K562 (cell line): ENCODE results near the gene IZUMO3. TPM values are rescaled to one million over a fixed set of nuclear protein-coding genes. Genes with fewer than 3 reads are reported as not detected.

ENCODE experiments used
- ATAC-seq: fragments of 200-7000 bp; cut with Tn5 transposase; 3 replicates; pipeline ENCODE4 v1.9.1; 2020; ENCODE audit warnings: moderate library complexity
- BruUV-seq: library from RNA; stranded (reverse); fragments of 400-500 nt; replicated peaks from 2 replicates; lab custom pipeline; 2021; lab: Mats Ljungman, UMichigan
- CTCF ChIA-PET: fragments of 300-600 bp; formaldehyde crosslinking; extraction: SDS; loops from one replicate; lab custom pipeline; 2021; ENCODE audit warnings: low intra/inter-chr PET ratio; lab: Yijun Ruan, JAX
- POLR2A ChIA-PET: fragments of 300-600, 350-650 bp; sonication (Branson Sonifier 250); formaldehyde crosslinking; extraction: SDS; loops from one replicate; lab custom pipeline; 2021; ENCODE audit warnings: antibody characterized with exemption, inconsistent platforms; lab: Yijun Ruan, JAX
- DNase-seq, 4 experiments: peaks; one replicate each; pipeline versions ENCODE4 v3.0.0 to v3.0.0-alpha.2; 2011 to 2018; ENCODE audit warnings: low spot score in 3 of 4, mixed read lengths in 3 of 4; ENCODE audit errors: extremely low read depth in 1 of 4
- FAIRE-seq: peaks from 2 replicates; lab custom pipeline; 2011; peaks lifted over from hg19 to GRCh38; lab: Jason Lieb, UNC
- H2AFZ ChIP-seq: 2 replicates; pipeline ENCODE4 v1.6.0; 2011; ENCODE audit warnings: low read depth, low read length, control low read depth, inconsistent platforms
- H3K27ac ChIP-seq: fragments of 200-600 bp; 3 replicates; pipeline ENCODE4 v1.8.0; 2011; ENCODE audit warnings: low read depth, mild to moderate bottlenecking, control low read depth, inconsistent platforms, low read length, moderate library complexity, mixed read lengths; ENCODE audit errors: extremely low read depth
- H3K27me3 ChIP-seq, 2 experiments: fragments of 300-600 bp in 1 of 2; 2 replicates in 1 of 2; 3 replicates in 1 of 2; pipeline versions ENCODE4 v1.6.0 to v1.8.0; 2011; ENCODE audit warnings: inconsistent platforms in 2 of 2, low read length in 2 of 2, mild to moderate bottlenecking in 1 of 2, mixed read lengths in 1 of 2, moderate library complexity in 1 of 2; ENCODE audit not compliant: control insufficient read depth in 2 of 2, insufficient read depth in 2 of 2
- H3K36me3 ChIP-seq: fragments of 300-600 bp; 3 replicates; pipeline ENCODE4 v1.8.0; 2011; ENCODE audit warnings: mild to moderate bottlenecking, low read length, inconsistent platforms; ENCODE audit not compliant: control insufficient read depth, insufficient read depth
- H3K4me1 ChIP-seq, 2 experiments: fragments of 200-600 bp in 1 of 2; replicated peaks in 1 of 2; 2 replicates in 1 of 2; 3 replicates in 1 of 2; pipeline versions ENCODE4 v1.5.1 to v1.8.0; 2011; ENCODE audit warnings: inconsistent platforms in 2 of 2, low read length in 2 of 2, mild to moderate bottlenecking in 1 of 2, mixed read lengths in 1 of 2, moderate library complexity in 1 of 2; ENCODE audit not compliant: control insufficient read depth in 2 of 2, insufficient read depth in 2 of 2
- H3K4me2 ChIP-seq: 2 replicates; pipeline ENCODE4 v1.6.1; 2011; ENCODE audit warnings: low read length, control low read depth, inconsistent platforms, mixed read lengths; ENCODE audit not compliant: insufficient read depth
- H3K4me3 ChIP-seq: fragments of 200-600 bp; sonication (generic), shearing (Covaris generic); 2 replicates; pipeline ENCODE4 v1.5.1; 2016; ENCODE audit warnings: control low read depth, inconsistent platforms
- H3K79me2 ChIP-seq: fragments of 200-600 bp; 3 replicates; pipeline ENCODE4 v1.8.0; 2011; ENCODE audit warnings: low read length, inconsistent platforms; ENCODE audit not compliant: control insufficient read depth, insufficient read depth
- H3K9ac ChIP-seq, 2 experiments: 2 replicates each; pipeline versions ENCODE4 v1.6.0 to v1.6.1; 2011; ENCODE audit warnings: low read depth in 2 of 2, low read length in 2 of 2, control low read depth in 1 of 2, inconsistent platforms in 1 of 2, mild to moderate bottlenecking in 1 of 2, mixed read lengths in 1 of 2; ENCODE audit not compliant: insufficient read depth in 1 of 2
- H3K9me1 ChIP-seq: one replicate; pipeline ENCODE4 v1.6.0; 2011; ENCODE audit warnings: inconsistent platforms, mild to moderate bottlenecking, low read length, moderate library complexity; ENCODE audit not compliant: control insufficient read depth, insufficient read depth
- H3K9me3 ChIP-seq: replicated peaks from 2 replicates; pipeline ENCODE4 v1.5.1; 2011; ENCODE audit warnings: low read depth, low read length, inconsistent platforms; ENCODE audit not compliant: control insufficient read depth, insufficient read depth
- H4K20me1 ChIP-seq: replicated peaks from 2 replicates; pipeline ENCODE4 v1.6.1; 2011; ENCODE audit warnings: low read length, inconsistent platforms, mixed read lengths; ENCODE audit not compliant: control insufficient read depth, insufficient read depth
- ETS2 ChIP-seq: IDR thresholded peaks from 2 replicates; pipeline ENCODE4 v1.6.1; 2016; ENCODE audit warnings: borderline replicate concordance, missing genetic modification characterization, mild to moderate bottlenecking, moderate library complexity, missing compliant biosample characterization; ENCODE audit not compliant: poor library complexity, severe bottlenecking
- GATAD2A ChIP-seq: fragments of 450-650 bp; IDR thresholded peaks from 2 replicates; pipeline ENCODE4 v1.6.1; 2017
- LCOR ChIP-seq: sonication (generic); formaldehyde crosslinking; IDR thresholded peaks from 2 replicates; pipeline ENCODE4 v1.8.0; 2022; ENCODE audit warnings: mild to moderate bottlenecking, missing genetic modification reagents
- POLR2A ChIP-seq: fragments of 450-650 bp; conservative IDR thresholded peaks from 2 replicates; pipeline ENCODE4 v1.6.1; 2016
- RNF2 ChIP-seq: sonication (generic); IDR thresholded peaks from 2 replicates; pipeline ENCODE4 v1.6.1; 2016
- SMARCC2 ChIP-seq: fragments of 450-650 bp; IDR thresholded peaks from 2 replicates; pipeline ENCODE4 v1.6.1; 2017; ENCODE audit warnings: antibody characterized with exemption, moderate library complexity, mild to moderate bottlenecking, low read depth
- TAF15 ChIP-seq: fragments of 200-400 bp; formaldehyde crosslinking; IDR thresholded peaks from 2 replicates; pipeline ENCODE4 v1.6.1; 2017; ENCODE audit warnings: mild to moderate bottlenecking, low read depth, low read length, moderate library complexity
- TBL1XR1 ChIP-seq, 2 experiments: IDR thresholded peaks; 2 replicates each; pipeline ENCODE4 v1.6.1; 2012; ENCODE audit warnings: improper control_type of control experiment in 2 of 2, low read length in 2 of 2, mild to moderate bottlenecking in 1 of 2
- ZNF212 ChIP-seq: fragments of 450-650 bp; formaldehyde crosslinking; IDR thresholded peaks from 2 replicates; pipeline ENCODE4 v1.4.0; 2020; ENCODE audit warnings: mild to moderate bottlenecking
- WGBS: fragments of 100-300 bp; shearing (Covaris generic); methylation state at CpG from one replicate; pipeline ENCODE4 v1.1.6; 2016; ENCODE audit warnings: low coverage, mixed read lengths; ENCODE audit not compliant: insufficient coverage; ENCODE audit errors: missing lambda C conversion rate; 5-methylcytosine and 5-hydroxymethylcytosine counted together
- in situ Hi-C: fragments of 300-500 bp; cut with MboI; formaldehyde crosslinking; loops from 4 replicates; pipeline ENCODE4 v1.15.0; 2018; ENCODE audit warnings: inconsistent platforms, mixed read lengths
- intact Hi-C: fragments of 100-400 bp; cut with micrococcal nuclease; formaldehyde crosslinking; loops from 2 replicates; pipeline ENCODE4 v1.14.2; 2022
- polyA plus RNA-seq, 8 experiments: library from polyadenylated mRNA; depleted of rRNA in 4 of 8; stranded (reverse) in 5 of 8; unstranded in 3 of 8; fragments of >200 nt; fragmentation: Nextera tagmentation in 2 of 8; fragmentation: Illumina TruSeq in 1 of 8; extraction: Ambion mirVana in 2 of 8; extraction: Trizol in 1 of 8; gene quantifications; 2 replicates each; pipeline versions ENCODE4 v1.2.1 to v1.2.3, GENCODE V29; 2011 to 2014; ENCODE audit warnings: inconsistent platforms in 1 of 8, missing spikeins in 1 of 8
- total RNA-seq, 7 experiments: library from RNA; depleted of rRNA in 6 of 7; stranded (reverse); fragments of >200 nt in 6 of 7; fragmentation: Illumina TruSeq in 2 of 7; extraction: Trizol in 2 of 7; gene quantifications; 2 replicates each; pipeline versions ENCODE4 v1.2.1 to v1.2.3, GENCODE V29; 2011 to 2021; ENCODE audit warnings: low replicate concordance in 1 of 7
- TF ChIP-seq, protein P1 (sequence below): fragments of 450-650 bp; conservative IDR thresholded peaks from 2 replicates; pipeline ENCODE4 v1.6.1; 2016; ENCODE audit warnings: missing genetic modification characterization, low read depth, mild to moderate bottlenecking, missing compliant biosample characterization, moderate library complexity
- TF ChIP-seq, protein P2 (sequence below): IDR thresholded peaks from 3 replicates; pipeline ENCODE4 v1.6.1; 2011; ENCODE audit warnings: borderline replicate concordance, mild to moderate bottlenecking, moderate library complexity; ENCODE audit not compliant: insufficient read length; ENCODE audit errors: extremely low read depth
- TF ChIP-seq, protein P3 (sequence below): sonication (generic); formaldehyde crosslinking; IDR thresholded peaks from 2 replicates; pipeline ENCODE4 v1.8.1; 2023; ENCODE audit warnings: mild to moderate bottlenecking, missing genetic modification reagents

IZUMO3 gene
- total and polyA plus RNA-seq, 9 of the 15 experiments (the other 6 are each of a cell fraction or from before 2014, with no cell fraction given) = not detected

DNA sequence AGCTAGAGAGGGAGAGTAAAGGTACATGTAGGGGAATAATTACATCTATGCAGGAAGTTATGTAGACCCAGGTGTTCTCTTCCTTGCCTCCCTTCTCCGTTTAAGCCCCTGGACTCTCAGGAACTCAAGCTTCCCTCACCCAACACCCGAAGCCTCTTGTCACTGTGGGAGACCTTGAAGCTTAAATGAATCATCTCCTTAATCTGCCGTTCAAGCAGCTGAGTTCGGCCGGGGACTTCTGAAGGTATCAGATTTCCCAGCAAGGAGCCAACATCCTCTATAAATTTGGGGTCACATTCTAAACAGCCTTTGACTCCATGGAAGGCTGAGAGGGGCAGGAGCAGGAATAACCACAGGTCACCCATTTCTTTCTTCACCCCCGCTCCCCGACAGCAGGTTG lies 412 bp downstream of the IZUMO3 start:
- CTCF ChIA-PET = no interaction called here
- no CpG with 5 or more reads among the region's 7 CpGs for WGBS
- no peak for ATAC-seq
- Histone ChIP-seq H3K9ac (no peak overlapping the region), H3K4me1 (no peaks in the 10 kb centered on the region), H3K9me1 (no peaks in the 10 kb centered on the region), H3K9me3 (no peaks in the 10 kb centered on the region), H3K27ac (no peak overlapping the region), H3K4me2 (no peak overlapping the region), H3K79me2 (no peaks in the 10 kb centered on the region), H2AFZ (no peak overlapping the region), H4K20me1 (no peaks in the 10 kb centered on the region), H3K36me3 (no peaks in the 10 kb centered on the region), H3K4me3 (no peak overlapping the region), H3K27me3 (no peaks in the 10 kb centered on the region)
- intact Hi-C loops (no loop called here), in situ Hi-C loops (no loop called here)
- TF ChIP-seq GATAD2A = no peak
- TF ChIP-seq, protein P1, sequence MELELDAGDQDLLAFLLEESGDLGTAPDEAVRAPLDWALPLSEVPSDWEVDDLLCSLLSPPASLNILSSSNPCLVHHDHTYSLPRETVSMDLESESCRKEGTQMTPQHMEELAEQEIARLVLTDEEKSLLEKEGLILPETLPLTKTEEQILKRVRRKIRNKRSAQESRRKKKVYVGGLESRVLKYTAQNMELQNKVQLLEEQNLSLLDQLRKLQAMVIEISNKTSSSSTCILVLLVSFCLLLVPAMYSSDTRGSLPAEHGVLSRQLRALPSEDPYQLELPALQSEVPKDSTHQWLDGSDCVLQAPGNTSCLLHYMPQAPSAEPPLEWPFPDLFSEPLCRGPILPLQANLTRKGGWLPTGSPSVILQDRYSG (tag) = no peak
- TF ChIP-seq, protein P2, sequence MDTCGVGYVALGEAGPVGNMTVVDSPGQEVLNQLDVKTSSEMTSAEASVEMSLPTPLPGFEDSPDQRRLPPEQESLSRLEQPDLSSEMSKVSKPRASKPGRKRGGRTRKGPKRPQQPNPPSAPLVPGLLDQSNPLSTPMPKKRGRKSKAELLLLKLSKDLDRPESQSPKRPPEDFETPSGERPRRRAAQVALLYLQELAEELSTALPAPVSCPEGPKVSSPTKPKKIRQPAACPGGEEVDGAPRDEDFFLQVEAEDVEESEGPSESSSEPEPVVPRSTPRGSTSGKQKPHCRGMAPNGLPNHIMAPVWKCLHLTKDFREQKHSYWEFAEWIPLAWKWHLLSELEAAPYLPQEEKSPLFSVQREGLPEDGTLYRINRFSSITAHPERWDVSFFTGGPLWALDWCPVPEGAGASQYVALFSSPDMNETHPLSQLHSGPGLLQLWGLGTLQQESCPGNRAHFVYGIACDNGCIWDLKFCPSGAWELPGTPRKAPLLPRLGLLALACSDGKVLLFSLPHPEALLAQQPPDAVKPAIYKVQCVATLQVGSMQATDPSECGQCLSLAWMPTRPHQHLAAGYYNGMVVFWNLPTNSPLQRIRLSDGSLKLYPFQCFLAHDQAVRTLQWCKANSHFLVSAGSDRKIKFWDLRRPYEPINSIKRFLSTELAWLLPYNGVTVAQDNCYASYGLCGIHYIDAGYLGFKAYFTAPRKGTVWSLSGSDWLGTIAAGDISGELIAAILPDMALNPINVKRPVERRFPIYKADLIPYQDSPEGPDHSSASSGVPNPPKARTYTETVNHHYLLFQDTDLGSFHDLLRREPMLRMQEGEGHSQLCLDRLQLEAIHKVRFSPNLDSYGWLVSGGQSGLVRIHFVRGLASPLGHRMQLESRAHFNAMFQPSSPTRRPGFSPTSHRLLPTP = no peak
- TF ChIP-seq LCOR (CRISPR knock-in tag) = no peak
- no peak for TF ChIP-seq SMARCC2
- TF ChIP-seq TBL1XR1 (IDR thresholded peaks at IDR 0.05; ENCODE audit: low read length in 2 of 2) = no peak
- no peak for TF ChIP-seq ZNF212 (CRISPR knock-in tag)
- TF ChIP-seq, protein P3, sequence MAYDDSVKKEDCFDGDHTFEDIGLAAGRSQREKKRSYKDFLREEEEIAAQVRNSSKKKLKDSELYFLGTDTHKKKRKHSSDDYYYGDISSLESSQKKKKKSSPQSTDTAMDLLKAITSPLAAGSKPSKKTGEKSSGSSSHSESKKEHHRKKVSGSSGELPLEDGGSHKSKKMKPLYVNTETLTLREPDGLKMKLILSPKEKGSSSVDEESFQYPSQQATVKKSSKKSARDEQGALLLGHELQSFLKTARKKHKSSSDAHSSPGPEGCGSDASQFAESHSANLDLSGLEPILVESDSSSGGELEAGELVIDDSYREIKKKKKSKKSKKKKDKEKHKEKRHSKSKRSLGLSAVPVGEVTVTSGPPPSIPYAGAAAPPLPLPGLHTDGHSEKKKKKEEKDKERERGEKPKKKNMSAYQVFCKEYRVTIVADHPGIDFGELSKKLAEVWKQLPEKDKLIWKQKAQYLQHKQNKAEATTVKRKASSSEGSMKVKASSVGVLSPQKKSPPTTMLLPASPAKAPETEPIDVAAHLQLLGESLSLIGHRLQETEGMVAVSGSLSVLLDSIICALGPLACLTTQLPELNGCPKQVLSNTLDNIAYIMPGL (CRISPR knock-in tag) = no peak
- TF ChIP-seq TAF15 = no peak
- no peak for TF ChIP-seq ETS2
- no peak for TF ChIP-seq RNF2
- TF ChIP-seq POLR2A = no peak
- BruUV-seq = no TSS peak
- POLR2A ChIA-PET = no interaction called here
- FAIRE-seq = no peak
- no peak for DNase-seq
